Measurements from ENCODE around the gene FAM120AOS.

GRCh38 chr9:93453047-93453914 is at the start of gene FAM120AOS:
- TF ChIP-seq CTCF (conservative IDR thresholded peaks at IDR 0.05) (no peak), ZFX (IDR thresholded peaks at IDR 0.05) (no peak)

All from C4-2B (cell line).